DOHH2 (cell line): ENCODE data around the gene CNTN4.

Source experiments
- H3F3A ChIP-seq: fragments of 200-600 bp; sonication (generic), shearing (Covaris generic); 2 replicates; pipeline ENCODE4 v1.6.0; 2016; ENCODE audit warnings: antibody characterized with exemption, mild to moderate bottlenecking; ENCODE audit not compliant: control insufficient read depth, insufficient read depth
- H3K27ac ChIP-seq: fragments of 200-600 bp; sonication (generic); 2 replicates; pipeline ENCODE4 v1.5.1; 2014; ENCODE audit warnings: low read depth, mild to moderate bottlenecking, low read length, moderate library complexity
- H3K27me3 ChIP-seq: fragments of 200-600 bp; sonication (generic); 2 replicates; pipeline ENCODE4 v1.6.1; 2014; ENCODE audit warnings: mild to moderate bottlenecking, low read length, mixed read lengths; ENCODE audit not compliant: control insufficient read depth
- H3K36me3 ChIP-seq: fragments of 200-600 bp; sonication (generic); 2 replicates; pipeline ENCODE4 v1.6.1; 2014; ENCODE audit warnings: mild to moderate bottlenecking, low read length, moderate library complexity, mixed read lengths; ENCODE audit not compliant: control insufficient read depth
- H3K4me1 ChIP-seq: fragments of 200-600 bp; sonication (generic); 2 replicates; pipeline ENCODE4 v1.6.1; 2014; ENCODE audit warnings: mild to moderate bottlenecking, low read length, mixed read lengths; ENCODE audit not compliant: control insufficient read depth
- H3K4me2 ChIP-seq: fragments of 200-600 bp; sonication (generic); 2 replicates; pipeline ENCODE4 v1.6.0; 2014; ENCODE audit warnings: mild to moderate bottlenecking, low read length, moderate library complexity
- H3K4me3 ChIP-seq: fragments of 200-600 bp; sonication (generic); 2 replicates; pipeline ENCODE4 v1.5.1; 2014; ENCODE audit warnings: mild to moderate bottlenecking, low read length, mixed read lengths
- H3K79me2 ChIP-seq: fragments of 200-600 bp; sonication (generic); 2 replicates; pipeline ENCODE4 v1.6.1; 2014; ENCODE audit warnings: mild to moderate bottlenecking, low read length, mixed read lengths; ENCODE audit not compliant: control insufficient read depth
- H3K9me2 ChIP-seq: fragments of 200-600 bp; sonication (generic); replicated peaks from 2 replicates; pipeline ENCODE4 v1.6.1; 2014; ENCODE audit warnings: mild to moderate bottlenecking, low read length, mixed read lengths; ENCODE audit not compliant: control insufficient read depth
- H3K9me3 ChIP-seq: fragments of 200-600 bp; sonication (generic); 2 replicates; pipeline ENCODE4 v1.6.1; 2014; ENCODE audit warnings: antibody characterized with exemption, low read length, mixed read lengths; ENCODE audit not compliant: control insufficient read depth, insufficient read depth
- H4K20me1 ChIP-seq: fragments of 200-600 bp; sonication (generic); 2 replicates; pipeline ENCODE4 v1.6.0; 2014; ENCODE audit warnings: low read depth, mild to moderate bottlenecking, antibody characterized with exemption, low read length, moderate library complexity; ENCODE audit not compliant: control insufficient read depth, insufficient read depth
- CTCF ChIP-seq: fragments of 200-600 bp; sonication (generic); IDR thresholded peaks from one replicate; pipeline ENCODE4 v1.5.1; 2014; ENCODE audit warnings: antibody characterized with exemption, mild to moderate bottlenecking, low read depth, low read length; ENCODE audit not compliant: poor library complexity, severe bottlenecking
- EZH2phosphoT487 ChIP-seq: fragments of 200-600 bp; sonication (generic); IDR thresholded peaks from 2 replicates; pipeline ENCODE4 v1.6.1; 2017; ENCODE audit warnings: borderline replicate concordance, mild to moderate bottlenecking, antibody characterized with exemption, low read length, moderate library complexity, mixed read lengths

CNTN4 gene

GRCh38 chr3:2945121-2945520, 846.5 kb downstream of the CNTN4 start:
- Histone ChIP-seq H3K9me2 (no peaks in the 10 kb centered on the region), H3K27ac (no peak overlapping the region), H3K4me3 (no peak overlapping the region), H3K36me3 (no peaks in the 10 kb centered on the region), H3F3A (no peaks in the 10 kb centered on the region), H4K20me1 (no peaks in the 10 kb centered on the region), H3K27me3 (no peaks in the 10 kb centered on the region), H3K79me2 (no peaks in the 10 kb centered on the region), H3K4me1 (no peaks in the 10 kb centered on the region), H3K4me2 (no peak overlapping the region), H3K9me3 (no peaks in the 10 kb centered on the region)
- TF ChIP-seq EZH2phosphoT487 (no peak), CTCF (no peak)

DNA sequence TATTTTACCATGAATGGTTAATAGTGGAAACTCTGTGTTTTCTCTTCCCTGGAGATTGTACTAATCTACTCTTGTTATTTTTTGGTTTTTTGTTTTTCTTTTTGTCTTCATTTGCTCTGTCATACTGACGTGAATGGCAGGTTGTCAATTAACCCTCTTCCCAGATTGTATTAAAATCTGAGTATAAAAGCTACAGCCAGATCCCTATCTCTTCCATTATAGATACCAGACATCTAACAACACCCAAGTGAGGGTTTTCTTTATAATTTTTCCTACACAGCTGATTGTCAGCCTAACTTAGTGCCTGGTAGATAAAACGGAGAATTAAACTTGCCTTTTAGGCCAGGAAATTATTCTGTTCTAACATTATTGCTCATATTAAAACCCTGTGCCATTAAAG, 848.9 kb downstream of the CNTN4 start:
- Histone ChIP-seq H3F3A (no peaks in the 10 kb centered on the region), H3K9me3 (no peaks in the 10 kb centered on the region)

GRCh38 chr3:2948882-2949281, 850.2 kb downstream of the CNTN4 start:
- Histone ChIP-seq H3K9me2 (no peaks in the 10 kb centered on the region), H3K36me3 (no peaks in the 10 kb centered on the region), H3K79me2 (no peaks in the 10 kb centered on the region), H3K27ac (no peak overlapping the region), H3K4me3 (no peak overlapping the region), H3K4me2 (no peak overlapping the region), H4K20me1 (no peaks in the 10 kb centered on the region), H3K4me1 (no peaks in the 10 kb centered on the region), H3K9me3 (no peaks in the 10 kb centered on the region), H3K27me3 (no peaks in the 10 kb centered on the region), H3F3A (no peaks in the 10 kb centered on the region)
- no peak for TF ChIP-seq EZH2phosphoT487
- TF ChIP-seq CTCF: no peak

More for the DNA sequence above, 848.9 kb downstream of the CNTN4 start:
- no peaks in the 10 kb centered on the region for H3K27me3 ChIP-seq
- TF ChIP-seq CTCF (no peak), EZH2phosphoT487 (no peak)
- H3K9me2 ChIP-seq: no peaks in the 10 kb centered on the region
- no peak overlapping the region for H3K27ac ChIP-seq
- no peaks in the 10 kb centered on the region for H4K20me1 ChIP-seq
- H3K79me2 ChIP-seq: no peaks in the 10 kb centered on the region
- no peaks in the 10 kb centered on the region for H3K4me1 ChIP-seq
- no peaks in the 10 kb centered on the region for H3K36me3 ChIP-seq
- H3K4me3 ChIP-seq: no peak overlapping the region
- no peak overlapping the region for H3K4me2 ChIP-seq

- Histone ChIP-seq H3F3A (no peaks in the 10 kb centered on the region), H3K4me1 (no peaks in the 10 kb centered on the region), H3K79me2 (no peaks in the 10 kb centered on the region), H3K4me3 (no peak overlapping the region), H3K27me3 (no peaks in the 10 kb centered on the region), H3K36me3 (no peaks in the 10 kb centered on the region), H3K27ac (no peak overlapping the region), H3K4me2 (no peak overlapping the region), H3K9me2 (no peaks in the 10 kb centered on the region), H3K9me3 (no peaks in the 10 kb centered on the region), H4K20me1 (no peaks in the 10 kb centered on the region)
- TF ChIP-seq EZH2phosphoT487 (no peak), CTCF (no peak)
Observed at GRCh38 chr3:2950159-2950558, 851.5 kb downstream of the CNTN4 start.
